PC-3 (cell line): ENCODE results near the gene MRGPRD.

Source experiments
- EZH2 ChIP-seq: fragments of 300-600 bp; sonication (generic); IDR thresholded peaks from one replicate; pipeline ENCODE4 v1.6.1; 2017; ENCODE audit warnings: antibody characterized with exemption, mild to moderate bottlenecking, low read length; ENCODE audit not compliant: unreplicated experiment
- EZH2phosphoT487 ChIP-seq: fragments of 300-600 bp; sonication (generic); IDR thresholded peaks from 2 replicates; pipeline ENCODE4 v1.6.1; 2018; ENCODE audit warnings: mild to moderate bottlenecking, antibody characterized with exemption, low read length, borderline replicate concordance

DNA sequence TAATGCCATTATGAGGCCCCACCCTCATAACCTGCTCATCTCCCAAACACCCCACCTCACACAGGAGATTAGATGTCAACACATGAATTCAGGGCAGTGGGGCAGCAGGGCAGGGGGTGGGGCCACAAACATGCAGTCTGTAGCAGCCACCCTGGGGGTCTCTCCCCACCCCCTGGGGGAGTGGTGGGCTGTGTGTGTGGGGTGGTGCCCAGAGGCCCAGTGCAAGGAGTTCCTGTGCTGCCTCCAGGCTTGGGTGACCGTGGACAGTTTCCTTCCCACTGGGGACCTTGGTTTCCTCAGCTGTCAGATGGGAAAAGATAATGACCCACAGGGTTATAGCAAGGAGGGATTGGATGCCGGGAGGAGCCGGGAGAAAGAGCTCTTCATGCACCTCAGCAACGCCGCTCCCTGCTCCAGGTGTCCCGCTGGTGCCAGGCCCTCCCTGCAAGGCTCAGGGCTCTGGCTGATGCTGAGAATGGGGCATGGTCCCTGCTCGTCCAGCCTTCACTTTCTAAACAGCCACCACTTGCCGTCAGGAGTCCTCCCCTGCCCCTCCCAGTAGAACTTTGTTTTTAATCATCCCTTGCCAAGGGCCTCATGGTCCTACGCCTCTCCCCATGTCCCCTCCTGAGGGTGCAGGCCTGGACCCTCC lies 34.2 kb upstream of the MRGPRD start:
- TF ChIP-seq EZH2: no peak
- no peak for TF ChIP-seq EZH2phosphoT487
